A549 (cell line): ENCODE measurements around the gene ATP8A2.

Experiments
- CTCF ChIP-seq: fragments of >200 bp; sonication (Bioruptor Twin); formaldehyde crosslinking; IDR thresholded peaks from 3 replicates; pipeline ENCODE4 v1.5.1; 2016
- FOSB ChIP-seq: fragments of 250-450 bp; sonication (Bioruptor Pico); IDR thresholded peaks from 2 replicates; pipeline ENCODE4 v1.5.0; 2020; ENCODE audit warnings: mild to moderate bottlenecking, moderate library complexity
- FOSL2 ChIP-seq, 2 experiments: fragments of 450-650 bp in 1 of 2; fragments of >200 bp in 1 of 2; sonication (Bioruptor Twin) in 1 of 2; formaldehyde crosslinking; IDR thresholded peaks; 2 replicates each; pipeline versions ENCODE4 v1.5.0 to v1.6.1; 2016 to 2020; ENCODE audit warnings: mild to moderate bottlenecking in 1 of 2, moderate library complexity in 1 of 2
- HOXB13 ChIP-seq: fragments of 250-450 bp; sonication (Bioruptor Pico); IDR thresholded peaks from 2 replicates; pipeline ENCODE4 v1.5.0; 2020; ENCODE audit warnings: low read depth, mild to moderate bottlenecking, moderate library complexity
- MAX ChIP-seq: IDR thresholded peaks from 2 replicates; pipeline ENCODE4 v1.6.1; 2012
- PBX3 ChIP-seq: IDR thresholded peaks from 2 replicates; pipeline ENCODE4 v1.6.1; 2012
- POLR2A ChIP-seq: IDR thresholded peaks from 2 replicates; pipeline ENCODE4 v1.6.1; 2012; ENCODE audit warnings: mild to moderate bottlenecking, low read length
- SREBF2 ChIP-seq: fragments of 450-650 bp; IDR thresholded peaks from 2 replicates; pipeline ENCODE4 v1.6.1; 2014; ENCODE audit warnings: mild to moderate bottlenecking, moderate library complexity

GRCh38 chr13:25806264-25806974 is 434.6 kb downstream of the ATP8A2 start:
- TF ChIP-seq CTCF = no peak
- no peak for TF ChIP-seq HOXB13 (CRISPR knock-in tag)
- no peak for TF ChIP-seq MAX
- TF ChIP-seq PBX3 = no peak
- TF ChIP-seq POLR2A = no peak
- TF ChIP-seq SREBF2 = no peak
- no peak for TF ChIP-seq FOSB (CRISPR knock-in tag)
- TF ChIP-seq FOSL2 (IDR thresholded peaks at IDR 0.05) = no peak
- no peak for TF ChIP-seq FOSL2 (CRISPR knock-in tag; IDR thresholded peaks at IDR 0.05)
